Measurements from ENCODE around the gene ABCG8. TPM values are rescaled to one million over a fixed set of nuclear protein-coding genes. Genes with fewer than 3 reads are reported as not detected.

Gene ABCG8
- polyA plus RNA-seq, 1 donor (not counting 4 experiments of a cell fraction or from before 2014, with no cell fraction given) = not detected

- Histone ChIP-seq H3K4me2 (ENCODE audit: control insufficient read depth, extremely low read depth, insufficient read depth, low read depth, low read length) (no peak overlapping the region), H3K4me1 (ENCODE audit: control insufficient read depth, extremely low read depth, insufficient read depth, low read length) (no peaks in the 10 kb centered on the region), H3K4me3 (ENCODE audit: control insufficient read depth in 2 of 3, extremely low read depth in 1 of 3, insufficient read depth in 2 of 3, low read depth in 1 of 3, low read length in 3 of 3) (no peak overlapping the region), H3K79me2 (ENCODE audit: control insufficient read depth, insufficient read depth, low read length) (no peaks in the 10 kb centered on the region), H3K27ac (ENCODE audit: control insufficient read depth, insufficient read depth, low read length) (no peak overlapping the region), H3K9me3 (ENCODE audit: control insufficient read depth, low read depth, low read length) (no peaks in the 10 kb centered on the region), H3K9ac (ENCODE audit: control insufficient read depth, extremely low read depth, insufficient read depth, low read length) (no peak overlapping the region), H2AFZ (ENCODE audit: control insufficient read depth, low read length) (no peak overlapping the region), H4K20me1 (ENCODE audit: control insufficient read depth, extremely low read depth, insufficient read depth, low read length) (no peaks in the 10 kb centered on the region), H3K9me1 (ENCODE audit: control insufficient read depth, extremely low read depth, insufficient read depth, low read length) (no peaks in the 10 kb centered on the region), H3K36me3 (ENCODE audit: control insufficient read depth in 2 of 2, extremely low read depth in 1 of 2, insufficient read depth in 2 of 2, low read length in 2 of 2) (no peaks in the 10 kb centered on the region), H3K27me3 (ENCODE audit: control insufficient read depth, extremely low read depth, insufficient read depth, low read length) (peaks cover 17% of the 10 kb centered on the region)
- DNase-seq (ENCODE audit: low read depth, low spot score) = no peak
- dilution Hi-C loops (cut with MboI; ENCODE audit: extremely low pct_ligation_motif_present, low sequenced_read_pairs) = no loop called here
- no peak for TF ChIP-seq CTCF (optimal IDR thresholded peaks at IDR 0.05 in 1 of 3, IDR thresholded peaks at IDR 0.05 in 1 of 3, conservative IDR thresholded peaks at IDR 0.05 in 1 of 3; ENCODE audit: extremely low read depth in 1 of 3, insufficient read depth in 2 of 3, low read length in 3 of 3)
- no peak for TF ChIP-seq EZH2 (IDR thresholded peaks at IDR 0.05; ENCODE audit: low read length)
- FAIRE-seq = no peak
Measured at GRCh38 chr2:43824512-43824911, 14.3 kb upstream of the ABCG8 start.

DNA sequence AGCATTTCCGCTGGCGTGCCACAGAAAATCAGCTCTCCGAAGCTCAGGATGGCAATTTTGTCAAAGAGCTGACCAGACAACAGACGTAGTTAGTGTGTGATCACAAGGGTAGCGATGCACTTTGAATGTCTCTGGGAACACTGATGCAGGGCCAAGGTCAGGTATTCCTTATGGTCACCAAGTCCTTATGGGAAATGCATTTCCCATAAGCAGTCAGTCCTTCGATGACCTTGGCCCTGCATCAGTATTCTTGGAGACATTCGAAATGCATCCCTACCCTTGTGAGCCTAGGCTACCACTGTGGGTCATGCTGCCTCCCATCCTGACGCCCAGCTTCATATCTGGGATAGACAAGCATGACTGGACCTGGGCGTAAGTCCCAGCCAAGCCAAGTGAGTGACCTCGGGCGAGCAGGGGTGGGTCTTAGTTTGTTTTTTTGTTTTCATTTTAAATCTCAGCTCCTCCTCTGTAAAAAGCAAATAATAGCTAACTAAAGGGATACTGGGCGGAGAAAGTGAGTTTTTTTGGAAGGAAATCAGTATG is 13.7 kb upstream of the ABCG8 start:
- Histone ChIP-seq H2AFZ (ENCODE audit: control insufficient read depth, low read length) (no peak overlapping the region), H3K9me3 (ENCODE audit: control insufficient read depth, low read depth, low read length) (no peaks in the 10 kb centered on the region), H3K36me3 (ENCODE audit: control insufficient read depth in 2 of 2, extremely low read depth in 1 of 2, insufficient read depth in 2 of 2, low read length in 2 of 2) (no peaks in the 10 kb centered on the region), H3K4me3 (ENCODE audit: control insufficient read depth in 2 of 3, extremely low read depth in 1 of 3, insufficient read depth in 2 of 3, low read depth in 1 of 3, low read length in 3 of 3) (no peak overlapping the region), H3K79me2 (ENCODE audit: control insufficient read depth, insufficient read depth, low read length) (no peaks in the 10 kb centered on the region), H4K20me1 (ENCODE audit: control insufficient read depth, extremely low read depth, insufficient read depth, low read length) (no peaks in the 10 kb centered on the region), H3K4me2 (ENCODE audit: control insufficient read depth, extremely low read depth, insufficient read depth, low read depth, low read length) (no peak overlapping the region), H3K27ac (ENCODE audit: control insufficient read depth, insufficient read depth, low read length) (no peak overlapping the region), H3K27me3 (ENCODE audit: control insufficient read depth, extremely low read depth, insufficient read depth, low read length) (peaks cover 17% of the 10 kb centered on the region), H3K9ac (ENCODE audit: control insufficient read depth, extremely low read depth, insufficient read depth, low read length) (no peak overlapping the region), H3K4me1 (ENCODE audit: control insufficient read depth, extremely low read depth, insufficient read depth, low read length) (no peaks in the 10 kb centered on the region), H3K9me1 (ENCODE audit: control insufficient read depth, extremely low read depth, insufficient read depth, low read length) (no peaks in the 10 kb centered on the region)
- no peak for FAIRE-seq
- DNase-seq (ENCODE audit: low read depth, low spot score) = no peak
- dilution Hi-C loops (cut with MboI; ENCODE audit: extremely low pct_ligation_motif_present, low sequenced_read_pairs) = no loop called here
- TF ChIP-seq CTCF (optimal IDR thresholded peaks at IDR 0.05 in 1 of 3, IDR thresholded peaks at IDR 0.05 in 1 of 3, conservative IDR thresholded peaks at IDR 0.05 in 1 of 3; ENCODE audit: extremely low read depth in 1 of 3, insufficient read depth in 2 of 3, low read length in 3 of 3) (no peak), EZH2 (IDR thresholded peaks at IDR 0.05; ENCODE audit: low read length) (no peak)
